Measurements from ENCODE around the gene NFE2L2.
"Not testable (repeated sequence)": the region's sequence is repeated elsewhere in the genome, so short reads cannot be mapped to it uniquely, and the experiment has no call there.

NFE2L2 gene

DNA sequence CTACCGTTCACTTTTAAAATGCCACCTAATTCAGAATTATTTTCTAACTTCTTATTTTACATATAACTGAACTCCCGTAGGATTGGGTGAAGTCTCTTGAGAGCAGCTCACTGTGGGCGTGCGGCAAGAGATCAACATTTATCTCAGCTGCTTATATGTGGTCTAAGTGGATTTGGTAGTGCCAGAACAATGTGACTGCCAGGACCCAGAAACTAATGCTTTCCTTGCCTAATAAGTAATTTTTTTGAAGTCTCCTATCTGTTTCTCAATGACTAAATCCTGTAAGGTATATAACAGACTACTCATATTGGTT lies 11.2 kb upstream of the NFE2L2 start:
- DNase-seq: no peak

DNA sequence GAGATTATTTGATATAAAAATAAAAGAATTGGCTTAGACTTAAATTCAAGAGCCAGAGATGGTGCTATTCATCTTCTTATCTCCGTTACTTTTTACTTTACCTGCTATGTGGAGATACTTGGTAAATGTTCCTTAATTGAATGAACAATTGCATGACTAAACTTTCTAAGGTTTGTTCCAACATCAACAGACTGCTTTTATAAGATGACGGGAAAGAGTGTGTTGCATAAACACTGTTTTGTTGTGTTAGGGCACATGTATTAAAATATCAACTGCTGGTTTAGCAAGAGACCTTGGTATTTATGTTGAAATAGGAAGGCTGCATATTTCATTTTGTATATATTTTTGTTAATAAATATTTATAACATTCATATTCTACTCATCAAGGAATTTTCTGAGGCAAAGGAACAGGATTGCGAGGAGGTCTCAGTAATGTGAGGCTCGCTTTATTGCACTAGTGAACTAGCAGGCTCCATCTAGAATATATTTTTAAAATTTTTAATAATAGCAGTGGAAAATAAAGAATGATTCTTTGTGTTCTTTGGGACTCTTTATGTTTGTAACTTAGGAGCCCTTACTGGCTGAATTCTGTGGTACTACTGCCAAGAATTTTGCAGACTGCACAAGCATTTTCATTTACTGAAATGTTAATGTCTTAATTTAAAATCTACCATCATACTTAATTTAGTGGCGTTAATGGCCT lies 10.7 kb upstream of the NFE2L2 start:
- DNase-seq: no peak

DNA sequence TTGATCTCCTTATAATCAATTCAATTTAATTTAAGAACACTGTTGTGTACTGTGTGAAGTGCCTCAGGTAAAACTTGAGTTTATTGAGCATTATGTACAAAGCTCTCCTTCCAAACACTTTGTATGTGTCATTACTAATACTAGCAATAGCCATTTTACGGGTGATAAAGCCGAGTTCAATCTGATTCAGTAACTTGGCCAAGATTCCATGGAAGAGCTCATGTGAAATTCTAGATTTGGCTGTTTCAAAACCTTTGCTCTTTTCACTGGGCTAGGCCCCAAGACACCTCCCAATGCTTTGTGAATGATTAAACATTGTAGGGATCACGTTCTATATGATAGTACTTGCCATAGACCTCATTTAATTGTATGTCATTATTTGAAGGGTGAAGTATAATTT lies 8.9 kb upstream of the NFE2L2 start:
- no peak for DNase-seq

DNA sequence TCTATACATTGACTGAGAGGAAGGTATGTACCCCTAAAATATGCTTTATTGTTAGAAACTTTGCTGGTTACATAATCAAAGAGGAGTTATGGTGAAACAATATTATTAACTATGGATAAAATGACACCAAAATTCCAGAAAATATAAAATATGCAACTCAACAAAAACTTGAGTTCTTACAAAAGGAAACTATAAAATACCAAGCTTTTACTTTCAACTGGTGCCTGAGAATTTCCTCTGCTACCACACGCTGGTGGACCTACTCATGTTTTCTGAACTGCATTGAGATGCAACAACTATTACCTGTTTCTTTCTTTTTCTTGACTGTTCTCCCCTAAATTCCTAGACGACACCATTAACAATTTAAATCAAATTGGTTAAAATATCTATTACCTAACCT lies 8.2 kb upstream of the NFE2L2 start:
- no peak for DNase-seq

DNA sequence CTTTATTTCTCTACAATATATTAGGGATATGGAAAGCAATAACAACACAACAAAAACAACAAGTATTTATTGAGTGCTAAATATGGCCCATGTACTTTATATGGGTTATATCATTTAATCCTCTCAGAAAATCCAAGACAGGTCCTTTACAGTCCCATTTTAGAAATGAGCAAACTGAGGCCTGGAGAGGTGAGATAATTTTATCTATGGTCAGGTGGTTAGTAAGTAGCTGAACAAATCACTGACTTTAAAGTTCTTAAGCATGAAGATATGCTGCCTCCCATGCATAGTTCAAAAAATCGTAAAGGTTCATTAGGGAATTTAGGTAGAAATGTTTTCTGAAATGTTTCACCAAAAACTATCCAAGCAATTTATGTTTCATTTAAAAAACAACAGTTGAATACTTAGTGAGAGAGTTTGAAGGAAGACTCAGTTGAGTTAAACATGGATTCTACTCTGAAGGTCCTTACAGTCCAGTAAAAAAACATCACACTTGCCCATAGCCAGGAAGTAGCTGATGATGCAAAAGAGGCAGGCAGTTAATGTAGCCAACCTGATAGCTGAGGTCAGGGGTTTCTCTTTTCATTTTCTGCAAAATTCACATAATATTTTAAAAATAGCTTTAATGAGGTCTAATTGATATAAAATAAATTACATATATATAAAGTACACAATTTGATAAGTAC lies 7.6 kb upstream of the NFE2L2 start:
- DNase-seq: no peak

DNA sequence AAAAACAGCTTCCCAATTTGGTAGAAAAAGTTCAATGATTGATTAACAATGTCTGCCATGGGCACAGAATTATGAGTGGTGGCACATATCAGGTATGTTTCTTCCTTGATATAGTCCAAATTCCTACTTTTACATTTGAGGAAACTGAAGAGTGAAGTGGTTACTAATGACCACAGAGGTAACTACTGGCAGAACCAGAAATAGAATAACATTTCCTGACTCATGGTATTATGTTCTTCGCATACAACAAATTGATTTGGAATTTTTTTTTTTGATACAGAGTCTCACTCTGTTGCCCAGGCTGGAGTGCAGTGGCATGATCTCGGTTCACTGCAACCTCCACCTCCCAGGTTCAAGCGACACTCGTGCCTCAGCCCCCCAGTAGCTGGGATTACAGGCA lies 6.0 kb upstream of the NFE2L2 start:
- no peak for DNase-seq

DNA sequence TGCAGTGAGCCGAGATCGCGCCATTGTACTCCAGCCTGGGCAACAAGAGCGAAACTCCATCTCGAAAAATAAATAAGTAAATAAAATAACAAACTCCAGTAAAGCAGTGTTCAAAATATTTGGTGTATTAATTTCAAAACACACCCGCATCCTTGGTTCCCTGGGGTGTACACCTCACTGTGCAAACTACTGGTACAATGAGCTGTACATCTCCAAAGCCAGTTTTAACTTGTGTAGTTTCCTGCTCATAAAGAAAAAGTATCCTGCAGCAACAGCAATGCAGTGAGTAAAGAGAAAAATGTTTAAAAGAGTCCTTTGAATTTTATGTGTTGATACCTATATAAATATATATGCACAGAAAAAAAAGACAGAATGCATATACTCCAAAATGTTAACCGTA lies 4.4 kb upstream of the NFE2L2 start:
- DNase-seq: no peak

DNA sequence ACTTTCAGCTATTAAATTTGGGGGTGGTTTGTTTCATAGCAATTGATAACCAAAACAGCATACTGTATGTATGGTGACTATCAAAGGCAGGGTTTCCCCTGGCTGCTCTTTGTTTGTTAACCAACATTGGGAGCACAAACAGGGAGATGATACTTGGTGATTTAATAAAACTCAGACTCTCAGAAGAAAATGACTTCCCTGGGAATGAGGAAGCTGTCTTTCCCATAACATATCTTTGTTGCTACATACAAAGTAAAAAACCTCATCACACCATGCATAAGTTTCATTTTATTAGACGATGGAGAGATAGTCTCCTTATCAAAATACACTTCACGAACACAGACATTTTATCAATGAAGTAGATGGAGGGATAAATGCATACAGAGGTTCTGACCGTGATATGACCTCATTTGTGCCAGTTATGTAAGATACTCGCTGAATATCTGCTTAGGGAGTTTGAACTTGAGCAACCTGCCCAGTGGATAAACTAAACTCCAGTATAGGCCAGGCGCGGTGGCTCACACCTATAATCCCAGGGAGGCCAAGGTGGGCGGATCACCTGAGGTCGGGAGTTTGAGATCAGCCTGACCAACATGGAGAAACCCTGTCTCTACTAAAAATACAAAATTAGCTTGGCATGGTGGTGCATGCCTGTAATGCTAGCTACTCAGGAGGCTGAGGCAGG lies 3.8 kb upstream of the NFE2L2 start:
- no peak for DNase-seq

DNA sequence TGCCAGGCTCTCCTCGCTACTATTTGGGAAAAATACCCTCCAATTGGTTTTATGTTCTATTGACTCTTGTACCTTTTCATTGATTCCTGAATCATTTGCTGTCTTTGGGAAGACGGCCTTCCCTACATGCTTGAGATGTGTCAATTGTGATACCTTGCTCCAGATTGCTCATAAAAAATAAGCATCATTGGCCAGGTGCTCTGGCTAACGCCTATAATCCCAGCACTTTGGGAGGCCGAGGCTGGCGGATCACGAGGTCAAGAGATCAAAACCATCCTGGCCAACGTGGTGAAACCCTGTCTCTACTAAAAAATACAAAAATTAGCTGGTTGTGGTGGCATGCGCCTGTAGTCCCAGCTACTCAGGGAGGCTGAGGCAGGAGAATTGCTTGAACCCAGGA lies 2.4 kb upstream of the NFE2L2 start:
- DNase-seq: not testable (repeated sequence)

DNA sequence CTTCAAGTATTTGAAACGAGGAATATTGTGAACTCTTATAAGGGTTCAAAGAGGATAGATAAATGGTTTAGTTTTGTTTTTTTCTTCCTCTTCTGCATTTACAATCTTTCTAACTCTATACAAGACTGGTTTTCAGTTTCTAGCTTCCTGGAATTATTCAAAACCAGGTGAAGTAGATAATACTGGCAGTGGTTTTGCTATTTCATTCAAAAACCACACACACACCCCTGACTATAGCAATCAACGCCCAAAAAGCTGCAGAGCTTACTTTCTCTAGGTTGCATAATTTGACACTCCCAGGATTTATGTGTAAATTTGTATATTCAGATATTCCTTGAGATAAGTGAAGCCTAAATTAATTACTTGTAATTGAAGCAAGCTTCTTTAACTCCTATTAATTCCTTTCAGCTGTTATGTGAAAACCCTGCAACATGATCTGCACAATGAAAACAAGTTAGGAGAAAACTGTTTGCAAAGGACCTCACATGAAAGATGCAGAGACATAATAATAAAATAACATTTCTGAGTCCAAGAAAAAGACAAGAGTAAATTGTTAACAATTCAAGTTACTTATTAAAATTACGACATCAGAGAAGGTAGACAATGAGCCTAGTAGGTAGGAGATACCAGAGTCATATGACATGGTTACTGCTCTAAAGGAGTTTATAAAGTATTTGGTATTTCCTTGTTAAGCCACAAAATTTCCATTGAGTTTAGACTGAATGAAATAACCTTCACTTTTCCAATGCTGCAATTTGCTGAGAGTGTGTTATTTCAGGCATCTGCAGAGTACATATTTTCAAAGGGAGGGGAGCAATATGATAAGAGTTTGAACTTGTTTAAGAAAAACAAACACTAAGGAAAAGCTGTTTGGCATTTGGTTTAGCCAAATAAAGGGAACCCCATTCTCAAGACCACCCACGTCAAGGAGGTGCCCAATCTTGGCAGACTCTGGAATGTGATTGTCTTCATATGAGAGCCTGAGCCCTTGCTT lies 1.6 kb upstream of the NFE2L2 start:
- DNase-seq: peak; percentile 25

DNA sequence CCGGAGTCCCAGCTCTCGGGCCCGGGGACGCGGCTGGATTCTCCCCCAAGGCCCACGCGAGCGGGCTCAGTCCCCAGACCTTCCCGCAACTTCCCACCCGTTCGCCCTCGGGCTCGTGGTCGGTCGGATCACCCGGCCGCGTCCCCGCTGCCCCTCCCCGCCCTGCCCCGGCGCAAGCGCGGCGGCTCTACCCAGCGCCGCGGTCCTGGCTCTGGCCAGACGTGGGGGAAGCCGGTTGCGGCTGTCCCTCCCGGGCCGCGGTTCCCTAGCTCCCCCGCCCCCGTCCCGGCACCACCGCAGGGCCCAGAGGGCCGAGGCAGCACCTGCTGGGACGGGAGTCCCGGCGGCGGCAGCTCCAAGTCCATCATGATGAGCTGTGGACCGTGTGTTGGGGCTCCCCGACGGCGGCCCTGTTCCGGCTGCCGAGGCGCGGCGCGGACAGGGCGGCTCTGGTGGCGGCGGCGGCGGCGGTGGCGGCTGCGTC lies 276 bp downstream of the NFE2L2 start:
- no peak for DNase-seq

DNA sequence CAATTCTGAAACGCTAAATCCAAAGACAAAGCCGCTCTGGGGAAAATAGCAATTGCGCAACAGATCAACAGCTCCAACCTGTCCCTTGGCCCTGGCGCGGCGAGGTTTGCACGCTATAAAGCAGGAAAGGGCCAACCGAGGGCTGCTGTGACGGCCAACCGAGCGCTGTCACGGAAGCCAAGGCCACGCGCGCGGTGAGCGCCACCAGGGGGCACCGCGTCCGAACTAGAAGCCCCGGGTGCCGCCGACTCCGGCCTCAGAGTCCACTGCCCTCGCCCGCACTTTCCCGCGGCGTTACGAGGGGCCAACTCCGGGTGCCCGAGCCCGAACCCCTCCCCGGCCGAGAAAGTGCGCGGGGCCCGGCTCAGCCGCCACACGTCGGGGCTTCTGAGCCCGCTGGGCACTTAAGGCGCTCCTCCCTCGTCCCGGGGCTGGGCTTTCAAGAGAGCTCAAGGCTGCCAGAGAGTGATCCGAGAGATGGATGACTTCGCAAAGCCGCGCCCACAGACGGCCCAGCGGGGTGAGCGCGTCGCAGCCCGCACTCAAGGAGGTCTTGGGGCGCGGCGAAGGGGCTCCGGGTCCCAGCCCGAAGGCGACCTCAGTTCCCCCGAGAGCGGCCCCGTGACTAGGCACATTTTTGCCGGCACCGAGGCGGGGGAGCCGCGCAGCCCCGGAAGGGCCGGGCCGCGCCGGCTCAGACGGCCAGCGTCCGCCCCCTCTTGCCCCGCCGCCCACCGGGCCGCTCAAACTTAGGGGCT lies 897 bp downstream of the NFE2L2 start:
- peak; percentile 91 for DNase-seq

DNA sequence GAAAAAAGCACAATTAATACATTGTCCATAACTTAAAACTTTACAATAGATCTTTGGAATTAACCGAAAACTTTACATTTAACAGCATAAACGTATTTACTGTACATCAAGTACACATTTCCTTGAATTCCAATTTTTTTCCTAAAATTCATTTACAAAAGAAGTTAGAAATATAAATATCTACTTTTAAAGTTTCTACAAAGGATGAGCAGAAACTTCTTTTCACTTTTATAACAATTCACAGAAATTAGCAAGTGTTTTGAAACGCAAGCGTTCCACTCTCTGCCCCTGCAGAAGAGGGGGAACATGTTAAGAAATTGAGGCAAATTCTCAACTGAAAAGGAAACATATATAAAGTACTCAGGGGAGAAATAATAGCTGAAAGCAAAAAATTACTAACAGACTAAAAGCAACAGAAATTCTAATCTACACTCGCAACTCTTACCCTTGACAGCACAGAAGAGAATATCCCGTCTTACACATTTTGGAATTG lies 1.5 kb downstream of the NFE2L2 start:
- no peak for DNase-seq

DNA sequence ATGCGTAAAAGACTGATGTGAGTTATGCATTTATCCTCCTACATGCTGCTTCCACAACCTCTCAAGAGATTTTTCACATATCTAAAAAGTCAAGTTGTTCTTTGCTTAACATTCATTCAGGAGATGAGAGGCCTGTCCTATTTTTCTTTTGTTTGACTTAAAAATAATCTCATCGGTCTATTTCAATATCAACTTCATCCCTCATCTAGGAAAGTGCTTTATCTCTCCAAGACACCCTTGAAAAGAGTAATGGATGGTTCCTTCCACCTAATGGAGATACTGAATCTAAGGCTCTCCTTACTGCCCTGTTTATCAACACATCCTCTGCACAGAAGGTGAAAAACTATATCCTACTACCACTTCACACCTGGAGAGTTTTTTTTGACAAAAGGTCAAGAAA lies 2.4 kb downstream of the NFE2L2 start:
- DNase-seq: no peak

DNA sequence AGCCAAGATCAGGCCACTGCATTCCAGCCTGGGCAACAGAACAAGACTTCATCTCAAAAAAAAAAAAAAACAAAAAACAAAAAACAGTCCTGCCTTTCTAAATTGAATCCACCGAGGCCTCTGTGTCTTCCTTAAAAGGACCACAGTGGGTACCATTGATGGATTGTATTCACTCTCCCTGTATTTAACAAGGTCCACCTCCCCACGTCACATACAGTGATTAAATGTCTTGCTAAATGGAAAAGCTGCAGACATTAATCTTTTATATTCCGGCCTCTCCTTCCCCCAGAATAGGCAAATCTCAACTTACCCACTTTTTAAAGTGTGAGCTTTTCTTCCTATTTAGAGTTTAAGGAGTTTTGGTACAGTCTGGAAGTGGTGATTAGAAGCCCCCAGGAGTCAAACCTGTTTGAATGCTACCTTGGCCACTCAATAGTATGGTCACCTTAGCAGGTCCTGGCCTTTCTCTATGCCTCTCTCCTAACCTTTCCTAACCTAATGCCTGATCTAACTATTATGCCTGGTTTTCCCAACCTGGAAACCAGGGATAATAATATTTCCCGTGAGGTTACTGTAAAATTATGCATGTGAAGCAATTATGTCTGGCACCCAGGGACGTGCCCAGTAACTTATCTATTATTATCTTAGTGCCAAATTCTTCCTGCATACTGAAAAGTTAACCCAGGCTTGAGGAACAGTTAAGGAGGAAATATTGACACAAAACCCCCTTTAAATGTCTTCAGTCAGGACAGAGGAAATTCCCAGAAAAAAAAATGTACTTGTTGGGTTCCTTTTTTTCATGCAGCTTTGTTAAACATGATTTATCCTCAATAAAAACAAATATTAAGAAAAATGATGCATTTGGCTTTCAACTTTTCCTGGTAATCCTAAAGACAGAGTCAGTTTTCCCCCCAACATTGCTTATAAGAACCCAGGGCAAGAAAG lies 3.1 kb downstream of the NFE2L2 start:
- no peak for DNase-seq

DNA sequence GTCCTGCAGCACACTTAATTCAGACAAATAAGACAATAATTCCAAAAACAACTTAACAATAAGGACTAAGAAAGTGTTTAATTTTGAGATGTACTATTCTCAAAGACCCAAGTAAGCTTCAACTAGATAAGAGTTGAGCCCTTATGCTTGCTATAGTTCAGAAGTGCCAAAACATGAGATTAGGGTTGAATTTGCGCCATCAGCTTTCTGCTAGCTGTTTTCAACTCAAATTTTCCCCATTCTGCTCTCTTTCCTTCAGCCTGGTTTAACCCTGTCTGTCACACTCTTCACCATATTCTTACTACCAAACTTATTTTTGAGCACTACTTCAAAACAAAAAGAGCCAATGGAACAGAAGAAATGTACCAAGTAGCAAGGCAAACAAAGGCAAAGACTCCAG lies 4.1 kb downstream of the NFE2L2 start:
- no peak for DNase-seq

DNA sequence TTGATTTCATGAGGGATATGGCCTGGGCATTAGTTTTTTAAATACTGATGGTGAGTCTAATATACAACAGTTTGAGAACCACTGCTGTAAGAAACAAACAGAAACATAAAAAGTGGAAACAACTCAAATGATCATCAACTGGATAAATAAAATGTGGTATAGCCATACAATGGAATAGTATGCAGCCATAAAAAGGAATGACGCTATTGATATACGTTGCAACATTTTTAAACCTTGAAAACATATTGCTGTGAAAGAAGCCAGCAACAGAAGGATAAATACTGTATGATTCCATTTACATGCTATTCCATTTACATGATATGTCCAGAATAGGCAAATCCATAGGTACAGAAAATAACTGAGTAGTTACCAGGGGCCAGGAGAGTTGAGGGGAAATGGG lies 6.5 kb downstream of the NFE2L2 start:
- no peak for DNase-seq

DNA sequence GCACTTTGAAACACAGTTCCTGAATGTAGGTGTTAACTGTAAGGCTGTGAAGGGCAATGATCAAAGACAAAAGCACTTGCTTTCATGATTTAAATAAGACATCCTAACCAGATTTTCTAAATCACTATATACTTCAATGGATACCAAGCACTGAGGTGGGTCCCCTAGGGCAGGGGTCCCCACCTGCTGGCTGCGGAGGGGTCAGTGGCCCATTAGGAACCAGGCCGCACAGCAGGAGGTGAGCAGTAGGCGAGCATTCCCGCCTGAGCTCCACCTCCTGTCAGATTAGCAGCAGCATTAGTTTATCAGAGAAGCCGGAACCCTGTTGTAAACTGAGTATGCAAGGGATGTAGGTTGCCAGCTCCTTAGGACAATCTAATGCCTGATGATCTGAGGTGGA lies 7.1 kb downstream of the NFE2L2 start:
- no peak for DNase-seq

DNA sequence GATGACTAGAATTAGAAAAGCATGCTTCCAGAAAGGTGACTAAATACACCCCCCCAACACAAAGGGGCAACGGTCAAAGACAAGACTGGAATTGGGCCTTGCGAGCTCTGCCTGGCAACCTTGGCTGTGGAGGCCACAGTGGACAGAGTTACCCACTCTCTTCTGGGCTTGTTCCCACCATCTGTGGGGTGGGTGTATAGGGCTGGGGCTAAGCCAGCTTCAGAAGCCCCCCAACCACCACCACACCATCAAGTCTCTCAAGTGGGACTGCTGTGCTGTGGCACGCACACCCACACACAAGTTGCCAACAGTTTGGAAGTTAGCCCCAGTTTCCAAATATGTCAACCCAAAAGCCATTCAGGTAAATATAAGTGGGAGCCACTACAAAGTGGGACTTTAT lies 7.8 kb downstream of the NFE2L2 start:
- no peak for DNase-seq

DNA sequence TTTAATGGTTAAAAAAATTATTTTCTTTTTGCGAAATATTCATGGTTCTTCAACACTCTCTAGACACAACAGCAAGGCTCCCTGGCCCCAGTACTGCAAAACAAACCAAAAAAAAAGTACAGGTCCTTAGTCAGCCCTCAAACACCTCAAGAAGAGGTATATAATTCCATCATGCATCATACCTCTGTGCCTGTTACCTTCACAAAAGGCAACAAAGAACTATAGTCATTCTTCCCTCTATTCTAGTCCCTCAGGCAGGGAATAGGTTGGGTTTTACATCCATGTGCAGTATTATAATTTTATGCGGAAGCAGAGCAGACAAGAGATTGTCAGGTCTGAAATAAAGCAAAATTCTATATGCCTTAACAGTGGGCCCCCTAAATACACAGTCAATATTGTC lies 8.5 kb downstream of the NFE2L2 start:
- no peak for DNase-seq

DNA sequence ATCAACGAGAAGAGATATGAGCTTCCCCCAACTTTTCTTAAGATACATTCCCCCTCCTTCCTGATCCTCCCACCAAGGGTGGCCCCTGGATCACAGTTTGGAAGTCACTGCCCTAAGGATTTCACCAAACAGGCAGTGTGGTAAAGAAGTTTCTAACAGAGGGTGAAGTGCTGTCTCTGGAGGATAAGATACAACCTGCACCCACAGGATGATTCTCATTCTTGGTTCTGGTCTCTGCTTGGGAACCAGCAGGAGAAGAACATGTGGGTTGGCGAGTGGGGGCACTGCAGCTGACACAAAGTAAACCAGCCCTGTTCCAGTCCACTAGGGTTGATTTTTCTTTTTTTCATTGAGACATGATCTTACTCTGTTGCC lies 9.3 kb downstream of the NFE2L2 start:
- no peak for DNase-seq
